HEK293 (cell line): ENCODE measurements around the gene NOS1.

ENCODE experiments used
- CTCF ChIA-PET: fragments of 350-600 bp; formaldehyde crosslinking; extraction: SDS; loops from one replicate; lab custom pipeline; 2021; ENCODE audit warnings: antibody characterized with exemption; lab: Yijun Ruan, JAX
- POLR2A ChIA-PET: fragments of 300-600 bp; formaldehyde crosslinking; extraction: SDS; loops from one replicate; lab custom pipeline; 2020; ENCODE audit warnings: antibody characterized with exemption, inconsistent platforms; lab: Yijun Ruan, JAX
- H3K27ac ChIP-seq: fragments of 200-500 bp; sonication (Bioruptor generic); 2 replicates; pipeline ENCODE4 v1.5.1; 2014; ENCODE audit warnings: low read depth, low read length, control low read depth, inconsistent platforms; ENCODE audit errors: extremely low read depth
- H3K36me3 ChIP-seq, 2 experiments: fragments of 200-500 bp in 1 of 2; sonication (Bioruptor generic) in 1 of 2; 1 replicate in 1 of 2; 2 replicates in 1 of 2; pipeline ENCODE4 v1.5.1; 2014 to 2017; ENCODE audit warnings: inconsistent platforms in 2 of 2, low read length in 2 of 2; ENCODE audit not compliant: control insufficient read depth in 2 of 2, insufficient read depth in 1 of 2
- H3K4me1 ChIP-seq: fragments of 200-500 bp; sonication (Bioruptor generic); 2 replicates; pipeline ENCODE4 v1.5.1; 2014; ENCODE audit warnings: mild to moderate bottlenecking, low read length, inconsistent platforms; ENCODE audit not compliant: control insufficient read depth, insufficient read depth
- H3K4me3 ChIP-seq: 2 replicates; pipeline ENCODE4 v1.5.1; 2011; ENCODE audit warnings: low read depth, mild to moderate bottlenecking, control low read depth, low read length, moderate library complexity
- H3K9me3 ChIP-seq: fragments of 200-500 bp; sonication (Bioruptor generic); 2 replicates; pipeline ENCODE4 v1.5.1; 2014; ENCODE audit warnings: low read depth, low read length, inconsistent platforms; ENCODE audit not compliant: control insufficient read depth, insufficient read depth
- SCRT1 ChIP-seq: fragments of 450-650 bp; formaldehyde crosslinking; IDR thresholded peaks from 2 replicates; pipeline ENCODE4 v1.5.1; 2016; ENCODE audit warnings: missing biosample characterization, missing genetic modification characterization, borderline replicate concordance
- ZNF155 ChIP-seq: fragments of 450-650 bp; formaldehyde crosslinking; IDR thresholded peaks from 2 replicates; pipeline ENCODE4 v1.5.1; 2016; ENCODE audit warnings: missing biosample characterization, missing genetic modification characterization
- ZNF169 ChIP-seq: fragments of 450-650 bp; formaldehyde crosslinking; IDR thresholded peaks from 2 replicates; pipeline ENCODE4 v1.5.1; 2016; ENCODE audit warnings: missing biosample characterization, missing genetic modification characterization
- ZNF174 ChIP-seq: fragments of 450-650 bp; formaldehyde crosslinking; IDR thresholded peaks from 2 replicates; pipeline ENCODE4 v1.5.0; 2017; ENCODE audit warnings: missing biosample characterization, mild to moderate bottlenecking, missing genetic modification characterization
- ZNF248 ChIP-seq: fragments of 450-650 bp; formaldehyde crosslinking; IDR thresholded peaks from 2 replicates; pipeline ENCODE4 v1.5.1; 2017; ENCODE audit warnings: missing biosample characterization, missing genetic modification characterization
- ZNF280C ChIP-seq: fragments of 450-650 bp; formaldehyde crosslinking; IDR thresholded peaks from 2 replicates; pipeline ENCODE4 v1.5.1; 2016; ENCODE audit warnings: missing biosample characterization, missing genetic modification characterization
- ZNF366 ChIP-seq: fragments of 450-650 bp; formaldehyde crosslinking; conservative IDR thresholded peaks from 2 replicates; pipeline ENCODE4 v1.5.1; 2016; ENCODE audit warnings: missing biosample characterization, missing genetic modification characterization
- ZNF391 ChIP-seq: fragments of 450-650 bp; formaldehyde crosslinking; IDR thresholded peaks from 2 replicates; pipeline ENCODE4 v1.5.1; 2016; ENCODE audit warnings: low read depth, missing biosample characterization, missing genetic modification characterization, borderline replicate concordance
- ZNF423 ChIP-seq: fragments of 450-650 bp; formaldehyde crosslinking; IDR thresholded peaks from 2 replicates; pipeline ENCODE4 v1.5.1; 2016; ENCODE audit warnings: missing biosample characterization, missing genetic modification characterization
- ZNF426 ChIP-seq: fragments of 450-650 bp; formaldehyde crosslinking; IDR thresholded peaks from 2 replicates; pipeline ENCODE4 v1.5.1; 2017; ENCODE audit warnings: missing biosample characterization, missing genetic modification characterization, mild to moderate bottlenecking, inconsistent platforms, moderate library complexity
- ZNF596 ChIP-seq: fragments of 450-650 bp; IDR thresholded peaks from 2 replicates; pipeline ENCODE4 v1.5.0; 2018; ENCODE audit warnings: missing biosample characterization, mild to moderate bottlenecking, missing genetic modification characterization, moderate library complexity
- ZNF621 ChIP-seq: fragments of 450-650 bp; formaldehyde crosslinking; IDR thresholded peaks from 2 replicates; pipeline ENCODE4 v1.5.1; 2017; ENCODE audit warnings: missing biosample characterization, missing genetic modification characterization
- ZNF639 ChIP-seq: fragments of 450-650 bp; formaldehyde crosslinking; IDR thresholded peaks from 2 replicates; pipeline ENCODE4 v1.5.1; 2016; ENCODE audit warnings: missing biosample characterization, missing genetic modification characterization
- ZNF792 ChIP-seq: fragments of 450-650 bp; formaldehyde crosslinking; IDR thresholded peaks from 2 replicates; pipeline ENCODE4 v1.5.1; 2016; ENCODE audit warnings: missing biosample characterization, missing genetic modification characterization
- TF ChIP-seq, protein P1 (sequence below): fragments of 450-650 bp; formaldehyde crosslinking; IDR thresholded peaks from 2 replicates; pipeline ENCODE4 v1.5.1; 2016; ENCODE audit warnings: missing biosample characterization, missing genetic modification characterization
- TF ChIP-seq, protein P2 (sequence below): fragments of 450-650 bp; formaldehyde crosslinking; IDR thresholded peaks from 2 replicates; pipeline ENCODE4 v1.5.1; 2016; ENCODE audit warnings: missing biosample characterization, missing genetic modification characterization, borderline replicate concordance
- TF ChIP-seq, protein P3 (sequence below): fragments of 450-650 bp; formaldehyde crosslinking; optimal IDR thresholded peaks from 2 replicates; pipeline ENCODE3; 2016; ENCODE audit warnings: missing biosample characterization, mild to moderate bottlenecking, missing genetic modification characterization
- TF ChIP-seq, protein P4 (sequence below): fragments of 450-650 bp; formaldehyde crosslinking; IDR thresholded peaks from 2 replicates; pipeline ENCODE4 v1.5.1; 2016; ENCODE audit warnings: missing biosample characterization, missing genetic modification characterization

The NOS1 gene

GRCh38 chr12:117363953-117364486, 2.6 kb upstream of the NOS1 start:
- no peak for TF ChIP-seq ZNF639 (tag by site-specific recombination)
- peak; percentile 57 for TF ChIP-seq ZNF366 (tag by site-specific recombination)
- TF ChIP-seq, protein P1, sequence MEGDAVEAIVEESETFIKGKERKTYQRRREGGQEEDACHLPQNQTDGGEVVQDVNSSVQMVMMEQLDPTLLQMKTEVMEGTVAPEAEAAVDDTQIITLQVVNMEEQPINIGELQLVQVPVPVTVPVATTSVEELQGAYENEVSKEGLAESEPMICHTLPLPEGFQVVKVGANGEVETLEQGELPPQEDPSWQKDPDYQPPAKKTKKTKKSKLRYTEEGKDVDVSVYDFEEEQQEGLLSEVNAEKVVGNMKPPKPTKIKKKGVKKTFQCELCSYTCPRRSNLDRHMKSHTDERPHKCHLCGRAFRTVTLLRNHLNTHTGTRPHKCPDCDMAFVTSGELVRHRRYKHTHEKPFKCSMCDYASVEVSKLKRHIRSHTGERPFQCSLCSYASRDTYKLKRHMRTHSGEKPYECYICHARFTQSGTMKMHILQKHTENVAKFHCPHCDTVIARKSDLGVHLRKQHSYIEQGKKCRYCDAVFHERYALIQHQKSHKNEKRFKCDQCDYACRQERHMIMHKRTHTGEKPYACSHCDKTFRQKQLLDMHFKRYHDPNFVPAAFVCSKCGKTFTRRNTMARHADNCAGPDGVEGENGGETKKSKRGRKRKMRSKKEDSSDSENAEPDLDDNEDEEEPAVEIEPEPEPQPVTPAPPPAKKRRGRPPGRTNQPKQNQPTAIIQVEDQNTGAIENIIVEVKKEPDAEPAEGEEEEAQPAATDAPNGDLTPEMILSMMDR (tag by site-specific recombination), result peak; percentile 59; the same call in 1 of the 2 replicates
- TF ChIP-seq ZNF596 (tag by site-specific recombination), result peak; percentile 87
- no peak for TF ChIP-seq SCRT1 (tag by site-specific recombination)
- no peak for TF ChIP-seq ZNF621
- TF ChIP-seq ZNF426, result no peak
- CTCF ChIA-PET, result interaction anchor here (0.5 to 6.1 kb wide), 4 partner anchors 26 to 487 kb away, joined by 3 to 69 read pairs (median 4); no protein-coding TSS in a partner anchor
- no peak overlapping the region for H3K4me3 ChIP-seq
- H3K36me3 ChIP-seq, result no peaks in the 10 kb centered on the region; a peak in 1 of 3 replicates
- no peaks in the 10 kb centered on the region for H3K9me3 ChIP-seq
- no peaks in the 10 kb centered on the region for H3K4me1 ChIP-seq
- H3K27ac ChIP-seq, result no peak overlapping the region
- POLR2A ChIA-PET, result no interaction called here

DNA sequence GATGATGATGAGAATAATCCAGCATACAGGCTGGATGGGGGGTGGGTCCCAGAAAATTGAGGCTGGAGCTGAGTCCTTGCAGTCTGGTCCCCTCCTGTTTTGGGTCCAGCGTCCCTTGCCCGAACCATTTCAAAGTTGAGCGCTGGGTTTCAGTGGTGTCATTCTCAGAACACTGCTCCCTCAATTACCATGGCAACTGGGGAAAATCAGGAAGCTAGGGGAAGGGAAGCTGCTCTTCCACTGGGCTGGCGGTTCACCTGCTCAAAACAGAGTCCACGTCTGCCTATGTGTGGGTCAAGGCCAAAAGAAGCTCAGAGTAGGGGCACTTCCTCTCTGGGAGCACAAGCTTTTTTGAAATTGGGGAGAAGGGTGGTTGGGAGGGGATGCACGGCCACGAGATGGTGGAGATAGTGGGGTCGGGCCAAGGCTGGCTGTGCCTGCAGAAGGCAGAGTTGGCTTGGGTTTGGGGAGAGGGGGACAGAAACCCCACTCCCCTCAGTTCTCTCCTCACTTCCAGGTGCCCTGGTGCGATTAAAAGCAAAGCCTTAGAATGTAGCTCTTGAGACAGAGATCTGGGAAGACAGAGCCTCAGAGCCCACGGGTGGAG, 1.7 kb upstream of the NOS1 start:
- Histone ChIP-seq H3K4me1 (no peaks in the 10 kb centered on the region), H3K36me3 (no peaks in the 10 kb centered on the region; a peak in 1 of 3 replicates), H3K9me3 (no peaks in the 10 kb centered on the region), H3K27ac (no peak overlapping the region), H3K4me3 (no peak overlapping the region)
- ChIA-PET POLR2A (no interaction called here), CTCF (interaction anchor here (1.0 to 1.1 kb wide), 2 partner anchors 127 to 474 kb away, joined by 3 to 5 read pairs; no protein-coding TSS in a partner anchor)
- TF ChIP-seq ZNF391 (tag by site-specific recombination) (no peak), ZNF169 (tag by site-specific recombination) (no peak), ZNF174 (tag by site-specific recombination) (no peak), ZNF248 (no peak), ZNF423 (no peak), ZNF280C (tag by site-specific recombination) (no peak), ZNF792 (tag by site-specific recombination) (no peak)

- ChIA-PET POLR2A (interaction anchor here (0.5 kb wide), 1 partner anchor 1015 kb away, joined by 3 read pairs; no protein-coding TSS in a partner anchor), CTCF (interaction anchor here (1.0 to 1.1 kb wide), 2 partner anchors 126 to 475 kb away, joined by 3 to 5 read pairs; no protein-coding TSS in a partner anchor)
- no peaks in the 10 kb centered on the region; a peak in 1 of 3 replicates for H3K36me3 ChIP-seq
- H3K4me1 ChIP-seq, result no peaks in the 10 kb centered on the region
- H3K27ac ChIP-seq, result no peak overlapping the region
- no peak overlapping the region for H3K4me3 ChIP-seq
- no peaks in the 10 kb centered on the region for H3K9me3 ChIP-seq
- no peak for TF ChIP-seq ZNF155 (tag by site-specific recombination)
- TF ChIP-seq, protein P2, sequence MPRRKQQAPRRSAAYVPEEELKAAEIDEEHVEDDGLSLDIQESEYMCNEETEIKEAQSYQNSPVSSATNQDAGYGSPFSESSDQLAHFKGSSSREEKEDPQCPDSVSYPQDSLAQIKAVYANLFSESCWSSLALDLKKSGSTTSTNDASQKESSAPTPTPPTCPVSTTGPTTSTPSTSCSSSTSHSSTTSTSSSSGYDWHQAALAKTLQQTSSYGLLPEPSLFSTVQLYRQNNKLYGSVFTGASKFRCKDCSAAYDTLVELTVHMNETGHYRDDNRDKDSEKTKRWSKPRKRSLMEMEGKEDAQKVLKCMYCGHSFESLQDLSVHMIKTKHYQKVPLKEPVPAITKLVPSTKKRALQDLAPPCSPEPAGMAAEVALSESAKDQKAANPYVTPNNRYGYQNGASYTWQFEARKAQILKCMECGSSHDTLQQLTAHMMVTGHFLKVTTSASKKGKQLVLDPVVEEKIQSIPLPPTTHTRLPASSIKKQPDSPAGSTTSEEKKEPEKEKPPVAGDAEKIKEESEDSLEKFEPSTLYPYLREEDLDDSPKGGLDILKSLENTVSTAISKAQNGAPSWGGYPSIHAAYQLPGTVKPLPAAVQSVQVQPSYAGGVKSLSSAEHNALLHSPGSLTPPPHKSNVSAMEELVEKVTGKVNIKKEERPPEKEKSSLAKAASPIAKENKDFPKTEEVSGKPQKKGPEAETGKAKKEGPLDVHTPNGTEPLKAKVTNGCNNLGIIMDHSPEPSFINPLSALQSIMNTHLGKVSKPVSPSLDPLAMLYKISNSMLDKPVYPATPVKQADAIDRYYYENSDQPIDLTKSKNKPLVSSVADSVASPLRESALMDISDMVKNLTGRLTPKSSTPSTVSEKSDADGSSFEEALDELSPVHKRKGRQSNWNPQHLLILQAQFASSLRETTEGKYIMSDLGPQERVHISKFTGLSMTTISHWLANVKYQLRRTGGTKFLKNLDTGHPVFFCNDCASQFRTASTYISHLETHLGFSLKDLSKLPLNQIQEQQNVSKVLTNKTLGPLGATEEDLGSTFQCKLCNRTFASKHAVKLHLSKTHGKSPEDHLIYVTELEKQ (tag by site-specific recombination), result no peak
- TF ChIP-seq, protein P3, sequence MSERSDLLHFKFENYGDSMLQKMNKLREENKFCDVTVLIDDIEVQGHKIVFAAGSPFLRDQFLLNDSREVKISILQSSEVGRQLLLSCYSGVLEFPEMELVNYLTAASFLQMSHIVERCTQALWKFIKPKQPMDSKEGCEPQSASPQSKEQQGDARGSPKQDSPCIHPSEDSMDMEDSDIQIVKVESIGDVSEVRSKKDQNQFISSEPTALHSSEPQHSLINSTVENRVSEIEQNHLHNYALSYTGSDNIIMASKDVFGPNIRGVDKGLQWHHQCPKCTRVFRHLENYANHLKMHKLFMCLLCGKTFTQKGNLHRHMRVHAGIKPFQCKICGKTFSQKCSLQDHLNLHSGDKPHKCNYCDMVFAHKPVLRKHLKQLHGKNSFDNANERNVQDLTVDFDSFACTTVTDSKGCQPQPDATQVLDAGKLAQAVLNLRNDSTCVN, result no peak
- TF ChIP-seq, protein P4, sequence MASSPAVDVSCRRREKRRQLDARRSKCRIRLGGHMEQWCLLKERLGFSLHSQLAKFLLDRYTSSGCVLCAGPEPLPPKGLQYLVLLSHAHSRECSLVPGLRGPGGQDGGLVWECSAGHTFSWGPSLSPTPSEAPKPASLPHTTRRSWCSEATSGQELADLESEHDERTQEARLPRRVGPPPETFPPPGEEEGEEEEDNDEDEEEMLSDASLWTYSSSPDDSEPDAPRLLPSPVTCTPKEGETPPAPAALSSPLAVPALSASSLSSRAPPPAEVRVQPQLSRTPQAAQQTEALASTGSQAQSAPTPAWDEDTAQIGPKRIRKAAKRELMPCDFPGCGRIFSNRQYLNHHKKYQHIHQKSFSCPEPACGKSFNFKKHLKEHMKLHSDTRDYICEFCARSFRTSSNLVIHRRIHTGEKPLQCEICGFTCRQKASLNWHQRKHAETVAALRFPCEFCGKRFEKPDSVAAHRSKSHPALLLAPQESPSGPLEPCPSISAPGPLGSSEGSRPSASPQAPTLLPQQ, result no peak
These were observed 965 bp upstream of the NOS1 start for GRCh38 chr12:117362391-117362790.
